Karpas-422 (cell line): ENCODE measurements around the gene STX1B. TPM values are rescaled to one million over a fixed set of nuclear protein-coding genes. Genes with fewer than 3 reads are reported as not detected.
"Not testable (repeated sequence)": the region's sequence is repeated elsewhere in the genome, so short reads cannot be mapped to it uniquely, and the experiment has no call there.

Experiments used
- DNase-seq: peaks from one replicate; pipeline ENCODE4 v3.0.0-alpha.2; 2015
- H2AFZ ChIP-seq: fragments of 200-600 bp; sonication (generic); 2 replicates; pipeline ENCODE4 v1.6.1; 2014; ENCODE audit warnings: antibody characterized with exemption, low read length, mixed read lengths
- H3K27ac ChIP-seq: fragments of 200-600 bp; sonication (generic); 2 replicates; pipeline ENCODE4 v1.5.1; 2014; ENCODE audit warnings: mild to moderate bottlenecking, low read length, moderate library complexity
- H3K27me3 ChIP-seq: fragments of 200-600 bp; sonication (generic); 2 replicates; pipeline ENCODE4 v1.6.1; 2014; ENCODE audit warnings: low read length, mixed read lengths
- H3K36me3 ChIP-seq: fragments of 200-600 bp; sonication (generic); 2 replicates; pipeline ENCODE4 v1.6.1; 2014; ENCODE audit warnings: low read length, mixed read lengths; ENCODE audit not compliant: insufficient read depth
- H3K4me1 ChIP-seq: fragments of 200-600 bp; sonication (generic); 2 replicates; pipeline ENCODE4 v1.6.1; 2014; ENCODE audit warnings: mild to moderate bottlenecking, low read length, mixed read lengths
- H3K4me2 ChIP-seq: fragments of 200-600 bp; sonication (generic); 2 replicates; pipeline ENCODE4 v1.6.1; 2014; ENCODE audit warnings: low read length, low read depth, mild to moderate bottlenecking; ENCODE audit not compliant: poor library complexity, severe bottlenecking
- H3K4me3 ChIP-seq: fragments of 200-600 bp; sonication (generic); 2 replicates; pipeline ENCODE4 v1.5.1; 2014; ENCODE audit warnings: mild to moderate bottlenecking, antibody characterized with exemption, low read length, mixed read lengths
- H3K79me2 ChIP-seq: fragments of 200-600 bp; sonication (generic); 2 replicates; pipeline ENCODE4 v1.6.1; 2014; ENCODE audit warnings: mild to moderate bottlenecking, low read length, mixed read lengths
- H3K9ac ChIP-seq: fragments of 200-600 bp; sonication (generic); 2 replicates; pipeline ENCODE4 v1.6.0; 2014; ENCODE audit warnings: low read length
- H3K9me2 ChIP-seq: fragments of 200-600 bp; sonication (generic), shearing (Covaris generic); replicated peaks from 2 replicates; pipeline ENCODE4 v1.6.0; 2014; ENCODE audit warnings: mild to moderate bottlenecking, low read length, moderate library complexity; ENCODE audit not compliant: insufficient read depth
- H3K9me3 ChIP-seq: fragments of 300-700, 200-600 bp; sonication (generic); 2 replicates; pipeline ENCODE4 v1.6.1; 2014; ENCODE audit warnings: low read length, mixed read lengths
- H4K20me1 ChIP-seq: fragments of 200-600 bp; sonication (generic); 2 replicates; pipeline ENCODE4 v1.6.1; 2014; ENCODE audit warnings: mild to moderate bottlenecking, antibody characterized with exemption, low read length, low read depth; ENCODE audit not compliant: insufficient read depth
- small RNA-seq: library from RNA; depleted of rRNA; stranded (forward); fragments of <200 nt; gene quantifications from one replicate; pipeline ENCODE3, GENCODE V24; 2014
- total RNA-seq: library from RNA; depleted of rRNA; stranded (reverse); fragments of >200 nt; shearing (Covaris generic); gene quantifications from 2 replicates; pipeline ENCODE4 v1.2.3, GENCODE V29; 2014; ENCODE audit warnings: low replicate concordance; rRNA removed

The STX1B gene
- total RNA-seq, 1 experiment from 2014 or later = 0.11 TPM

DNA sequence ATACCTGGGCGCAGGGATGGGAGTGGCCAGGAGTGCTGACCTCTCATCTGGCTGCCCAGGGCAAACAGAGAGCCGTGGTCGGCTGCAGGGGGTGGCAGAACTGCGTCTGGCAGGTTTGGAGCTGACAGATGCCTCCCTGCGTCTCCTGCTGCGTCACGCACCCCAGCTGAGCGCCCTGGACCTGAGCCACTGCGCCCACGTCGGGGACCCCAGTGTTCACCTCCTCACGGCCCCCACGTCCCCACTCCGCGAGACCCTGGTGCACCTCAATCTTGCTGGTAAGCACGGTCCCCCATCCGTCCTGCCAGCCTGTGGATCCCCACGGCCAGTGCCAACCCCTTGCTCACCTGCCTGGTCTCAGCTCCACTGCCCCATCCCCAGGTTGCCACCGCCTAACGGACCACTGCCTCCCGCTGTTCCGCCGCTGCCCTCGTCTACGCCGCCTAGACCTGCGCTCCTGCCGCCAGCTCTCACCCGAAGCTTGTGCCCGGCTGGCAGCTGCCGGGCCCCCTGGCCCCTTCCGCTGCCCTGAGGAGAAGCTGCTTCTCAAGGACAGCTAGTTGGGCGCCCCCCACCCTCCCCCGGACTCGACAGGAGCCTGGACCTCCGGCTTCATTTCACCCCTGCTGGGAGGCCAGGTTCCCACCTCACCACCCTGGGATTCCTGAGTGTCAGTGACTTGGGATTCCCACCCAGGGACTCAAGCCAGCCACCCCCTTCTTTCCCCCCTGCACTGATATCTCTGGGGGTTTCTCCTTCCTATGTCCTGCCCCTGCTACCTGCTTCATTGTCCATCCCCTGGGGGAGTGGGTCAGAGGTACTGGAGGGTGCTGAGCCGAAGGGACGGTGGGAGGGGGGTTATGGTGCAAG is 63.5 kb downstream of the STX1B start:
- no peaks in the 10 kb centered on the region for H3K9me2 ChIP-seq
- H2AFZ ChIP-seq = no peak overlapping the region
- no peak overlapping the region for H3K4me2 ChIP-seq
- H3K9me3 ChIP-seq = no peaks in the 10 kb centered on the region
- DNase-seq = no peak
- H3K4me3 ChIP-seq = no peak overlapping the region
- H3K27ac ChIP-seq = no peak overlapping the region
- no peaks in the 10 kb centered on the region for H3K27me3 ChIP-seq
- H3K4me1 ChIP-seq = peaks cover 25% of the 10 kb centered on the region
- H3K79me2 ChIP-seq = peaks cover 10% of the 10 kb centered on the region
- H4K20me1 ChIP-seq = no peaks in the 10 kb centered on the region
- no peak overlapping the region for H3K9ac ChIP-seq
- peaks cover 16% of the 10 kb centered on the region for H3K36me3 ChIP-seq

- H3K9ac ChIP-seq = no peak overlapping the region
- peaks cover 4% of the 10 kb centered on the region for H3K79me2 ChIP-seq
- no peak overlapping the region for H3K27ac ChIP-seq
- H3K9me2 ChIP-seq = no peaks in the 10 kb centered on the region
- peaks cover 16% of the 10 kb centered on the region for H3K36me3 ChIP-seq
- no peaks in the 10 kb centered on the region for H3K9me3 ChIP-seq
- no peak overlapping the region for H3K4me2 ChIP-seq
- DNase-seq = no peak
- no peaks in the 10 kb centered on the region for H4K20me1 ChIP-seq
- no peak overlapping the region for H2AFZ ChIP-seq
- no peaks in the 10 kb centered on the region for H3K27me3 ChIP-seq
- H3K4me1 ChIP-seq = peaks cover 18% of the 10 kb centered on the region
- no peak overlapping the region for H3K4me3 ChIP-seq
Measured at GRCh38 chr16:30944352-30944751, 66.1 kb downstream of the STX1B start.

DNA sequence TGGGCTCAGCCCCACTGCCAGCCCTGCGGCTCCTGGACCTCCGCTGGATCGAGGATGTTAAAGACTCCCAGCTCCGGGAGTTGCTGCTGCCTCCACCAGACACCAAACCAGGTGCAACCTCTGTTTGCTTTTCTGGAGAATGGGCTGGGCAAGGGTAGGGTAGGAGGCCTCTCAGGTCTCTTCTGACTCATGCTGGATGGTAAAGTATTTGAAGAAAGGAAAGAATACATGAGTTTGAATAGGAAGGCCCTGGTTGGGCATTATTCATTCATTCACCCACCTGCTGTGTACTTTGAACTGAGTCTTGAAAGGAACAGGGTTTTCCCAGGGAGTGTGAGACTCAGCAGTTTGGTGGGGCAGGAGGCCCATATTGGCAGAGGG is 68.0 kb downstream of the STX1B start:
- Histone ChIP-seq H3K79me2 (no peaks in the 10 kb centered on the region; the same call in 1 of the 2 replicates), H3K9me3 (no peaks in the 10 kb centered on the region), H3K9me2 (no peaks in the 10 kb centered on the region), H3K27ac (no peak overlapping the region), H3K4me2 (no peak overlapping the region), H3K36me3 (peaks cover 16% of the 10 kb centered on the region), H4K20me1 (no peaks in the 10 kb centered on the region), H3K4me1 (peaks cover 9% of the 10 kb centered on the region), H3K4me3 (no peak overlapping the region), H3K27me3 (no peaks in the 10 kb centered on the region), H3K9ac (no peak overlapping the region), H2AFZ (no peak overlapping the region)
- DNase-seq = no peak

DNA sequence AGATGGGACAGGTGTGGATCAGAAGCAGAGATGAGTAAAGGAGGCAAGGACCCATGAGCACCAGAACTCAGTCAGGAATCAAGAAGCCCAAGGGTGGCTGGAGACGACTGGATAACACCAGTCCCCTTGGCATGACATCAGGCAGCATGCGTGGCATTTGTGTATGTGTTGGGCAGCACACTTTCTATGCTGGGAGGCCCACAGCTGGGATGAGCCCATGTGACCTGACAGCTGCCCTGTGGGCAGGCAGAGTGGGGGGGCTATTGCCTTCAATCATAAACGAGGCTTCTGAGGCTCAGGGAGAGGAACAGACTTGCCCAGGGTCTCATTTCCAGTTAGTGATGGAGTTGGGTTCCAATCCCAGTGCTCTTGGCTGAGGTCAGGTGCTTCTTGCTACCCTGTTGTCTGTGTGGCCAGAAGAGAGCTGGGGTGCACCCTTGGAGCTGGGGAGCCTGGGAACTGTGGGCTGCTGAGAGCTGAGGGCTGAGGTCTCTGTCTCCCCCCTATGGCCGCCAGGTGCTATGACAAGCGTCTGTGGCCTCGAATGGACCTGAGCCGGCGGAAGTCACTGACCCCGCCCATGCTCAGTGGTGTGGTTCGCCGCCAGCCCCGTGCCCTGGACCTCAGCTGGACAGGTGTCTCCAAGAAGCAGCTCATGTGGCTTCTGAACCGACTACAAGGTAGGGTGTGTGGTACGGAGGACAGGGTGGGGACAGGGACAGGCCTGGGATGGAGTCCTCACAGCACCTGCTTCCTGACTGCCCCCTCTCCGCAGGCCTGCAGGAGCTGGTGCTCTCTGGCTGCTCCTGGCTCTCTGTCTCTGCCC is 68.6 kb downstream of the STX1B start:
- Histone ChIP-seq H3K27ac (no peak overlapping the region), H3K9me3 (no peaks in the 10 kb centered on the region), H2AFZ (no peak overlapping the region; the same call in 1 of the 2 replicates), H3K9me2 (no peaks in the 10 kb centered on the region), H3K27me3 (no peaks in the 10 kb centered on the region), H4K20me1 (no peaks in the 10 kb centered on the region), H3K79me2 (no peaks in the 10 kb centered on the region; the same call in 1 of the 2 replicates), H3K36me3 (peaks cover 16% of the 10 kb centered on the region), H3K4me1 (peaks cover 9% of the 10 kb centered on the region), H3K4me3 (no peak overlapping the region), H3K9ac (peak overlapping the region; percentile 37; the same call in 1 of the 2 replicates), H3K4me2 (no peak overlapping the region)
- peak; percentile 90 for DNase-seq

- H3K4me2 ChIP-seq, H3K27ac ChIP-seq, H3K4me1 ChIP-seq, H2AFZ ChIP-seq, H3K79me2 ChIP-seq, H3K9ac ChIP-seq, H3K27me3 ChIP-seq, H4K20me1 ChIP-seq, DNase-seq, H3K9me3 ChIP-seq, H3K9me2 ChIP-seq, H3K4me3 ChIP-seq: not testable (repeated sequence)
- peaks cover 16% of the 10 kb centered on the region for H3K36me3 ChIP-seq
Measured at GRCh38 chr16:30939571-30939970, 70.9 kb downstream of the STX1B start.

Small RNA genes lying within 50 kb of the gene (small RNA-seq; reads per million reads assigned to genes)
- gene AC135048.1 = not detected

Other genes starting within 250 kb of the STX1B start
- 8.9 and 15.0 TPM in 2 replicates for gene CFAP119, start 248.6 kb downstream of the STX1B start, total RNA-seq
- gene RNF40, start 248.3 kb downstream of the STX1B start, total RNA-seq = 57.9 and 66.4 TPM in 2 replicates
- 4.8 and 6.3 TPM in 2 replicates for gene ZNF629, start 223.4 kb downstream of the STX1B start, total RNA-seq
- 27.4 and 59.7 TPM in 2 replicates for gene BCL7C, start 116.6 kb downstream of the STX1B start, total RNA-seq
- 0.94 and 1.1 TPM in 2 replicates for gene CTF1, start 114.0 kb downstream of the STX1B start, total RNA-seq
- gene FBXL19, start 87.1 kb downstream of the STX1B start, total RNA-seq = 24.5 and 59.5 TPM in 2 replicates
- gene ORAI3, start 61.6 kb downstream of the STX1B start, total RNA-seq = 34.0 and 60.7 TPM in 2 replicates
- 3.8 and 4.3 TPM in 2 replicates for gene SETD1A, start 52.9 kb downstream of the STX1B start, total RNA-seq
- 0.65 and 2.7 TPM in 2 replicates for gene HSD3B7, start 25.4 kb downstream of the STX1B start, total RNA-seq
- 16.6 and 16.7 TPM in 2 replicates for gene STX4, start 22.9 kb upstream of the STX1B start, total RNA-seq
- gene ZNF668, start 63.6 kb upstream of the STX1B start, total RNA-seq = 6.0 and 7.7 TPM in 2 replicates
- 22.0 and 23.3 TPM in 2 replicates for gene ZNF646, start 63.8 kb upstream of the STX1B start, total RNA-seq
- 3.2 and 4.0 TPM in 2 replicates for gene PRSS53, start 78.3 kb upstream of the STX1B start, total RNA-seq
- gene VKORC1, start 84.2 kb upstream of the STX1B start, total RNA-seq = 70.2 and 93.9 TPM in 2 replicates
- 28.4 and 37.5 TPM in 2 replicates for gene BCKDK, start 97.7 kb upstream of the STX1B start, total RNA-seq
- gene KAT8, start 107.0 kb upstream of the STX1B start, total RNA-seq = 37.2 and 42.7 TPM in 2 replicates
- gene PRSS8, start 125.1 kb upstream of the STX1B start, total RNA-seq = not detected in 2 replicates
- gene PRSS36, start 139.4 kb upstream of the STX1B start, total RNA-seq = not detected in 2 replicates
- gene FUS, start 169.5 kb upstream of the STX1B start, total RNA-seq = 51.4 and 61.7 TPM in 2 replicates
- 78.0 and 206 TPM in 2 replicates for gene PYCARD, start 192.1 kb upstream of the STX1B start, total RNA-seq
- gene TRIM72, start 203.5 kb upstream of the STX1B start, total RNA-seq = not detected in 2 replicates
- gene PYDC1, start 206.5 kb upstream of the STX1B start, total RNA-seq = not detected in 2 replicates
- gene ITGAM, start 249.3 kb upstream of the STX1B start, total RNA-seq = not detected in 2 replicates